ENCODE data around the gene PDE1A. TPM values are rescaled to one million over a fixed set of nuclear protein-coding genes. Genes with fewer than 3 reads are reported as not detected.

PDE1A gene
- total RNA-seq, 3 donors from 2014 or later = 4.3 to 7.9 (median 5.6) TPM

GRCh38 chr2:182186132-182186735 is 240.6 kb downstream of the PDE1A start:
- no peak overlapping the region for H3K27ac ChIP-seq
- no peaks in the 10 kb centered on the region for H3K27me3 ChIP-seq
- no peak overlapping the region for H3K4me3 ChIP-seq
- H3K36me3 ChIP-seq = no peaks in the 10 kb centered on the region
- peaks cover 0 to 17% of the 10 kb centered on the region in 2 donors for H3K9me3 ChIP-seq
- intact Hi-C loops (cut with DNase I; ENCODE audit: low total_unique reads) = loop anchor here (5.0 kb wide), 1 partner anchor 421 kb away; no protein-coding TSS in a partner anchor
- no peak for DNase-seq (ENCODE audit: low spot score in 2 of 2)
- TF ChIP-seq POLR2A (IDR thresholded peaks at IDR 0.05) (no peak), POLR2AphosphoS5 (IDR thresholded peaks at IDR 0.05) (no peak)
- TF ChIP-seq, protein P1, sequence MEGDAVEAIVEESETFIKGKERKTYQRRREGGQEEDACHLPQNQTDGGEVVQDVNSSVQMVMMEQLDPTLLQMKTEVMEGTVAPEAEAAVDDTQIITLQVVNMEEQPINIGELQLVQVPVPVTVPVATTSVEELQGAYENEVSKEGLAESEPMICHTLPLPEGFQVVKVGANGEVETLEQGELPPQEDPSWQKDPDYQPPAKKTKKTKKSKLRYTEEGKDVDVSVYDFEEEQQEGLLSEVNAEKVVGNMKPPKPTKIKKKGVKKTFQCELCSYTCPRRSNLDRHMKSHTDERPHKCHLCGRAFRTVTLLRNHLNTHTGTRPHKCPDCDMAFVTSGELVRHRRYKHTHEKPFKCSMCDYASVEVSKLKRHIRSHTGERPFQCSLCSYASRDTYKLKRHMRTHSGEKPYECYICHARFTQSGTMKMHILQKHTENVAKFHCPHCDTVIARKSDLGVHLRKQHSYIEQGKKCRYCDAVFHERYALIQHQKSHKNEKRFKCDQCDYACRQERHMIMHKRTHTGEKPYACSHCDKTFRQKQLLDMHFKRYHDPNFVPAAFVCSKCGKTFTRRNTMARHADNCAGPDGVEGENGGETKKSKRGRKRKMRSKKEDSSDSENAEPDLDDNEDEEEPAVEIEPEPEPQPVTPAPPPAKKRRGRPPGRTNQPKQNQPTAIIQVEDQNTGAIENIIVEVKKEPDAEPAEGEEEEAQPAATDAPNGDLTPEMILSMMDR (IDR thresholded peaks at IDR 0.05) = peak; percentile 70 to 88 (median 85)
- H3K4me1 ChIP-seq = no peaks in the 10 kb centered on the region

- no peaks in the 10 kb centered on the region for H3K36me3 ChIP-seq
- DNase-seq (ENCODE audit: low spot score in 2 of 2) = no peak
- TF ChIP-seq, protein P1 (IDR thresholded peaks at IDR 0.05) = no peak
- no peak for TF ChIP-seq POLR2AphosphoS5 (IDR thresholded peaks at IDR 0.05)
- no peak for TF ChIP-seq POLR2A (IDR thresholded peaks at IDR 0.05)
- no peaks in the 10 kb centered on the region for H3K4me1 ChIP-seq
- no peaks in the 10 kb centered on the region for H3K27me3 ChIP-seq
- intact Hi-C loops (cut with DNase I; ENCODE audit: low total_unique reads) = no loop called here
- no peak overlapping the region for H3K4me3 ChIP-seq
- H3K27ac ChIP-seq = no peak overlapping the region
- H3K9me3 ChIP-seq = peaks cover 0 to 17% of the 10 kb centered on the region in 2 donors
Observed at GRCh38 chr2:182182436-182182835, 244.4 kb downstream of the PDE1A start.

GRCh38 chr2:182181381-182181780 is 245.5 kb downstream of the PDE1A start:
- no peaks in the 10 kb centered on the region for H3K4me1 ChIP-seq
- intact Hi-C loops (cut with DNase I; ENCODE audit: low total_unique reads) = no loop called here
- no peak overlapping the region for H3K4me3 ChIP-seq
- no peaks in the 10 kb centered on the region for H3K27me3 ChIP-seq
- H3K36me3 ChIP-seq = no peaks in the 10 kb centered on the region
- no peak for DNase-seq (ENCODE audit: low spot score in 2 of 2)
- no peak overlapping the region for H3K27ac ChIP-seq
- TF ChIP-seq POLR2AphosphoS5 (IDR thresholded peaks at IDR 0.05) (no peak), POLR2A (IDR thresholded peaks at IDR 0.05) (no peak)
- TF ChIP-seq, protein P1 (IDR thresholded peaks at IDR 0.05) = no peak
- peaks cover 0 to 17% of the 10 kb centered on the region in 2 donors for H3K9me3 ChIP-seq

DNA sequence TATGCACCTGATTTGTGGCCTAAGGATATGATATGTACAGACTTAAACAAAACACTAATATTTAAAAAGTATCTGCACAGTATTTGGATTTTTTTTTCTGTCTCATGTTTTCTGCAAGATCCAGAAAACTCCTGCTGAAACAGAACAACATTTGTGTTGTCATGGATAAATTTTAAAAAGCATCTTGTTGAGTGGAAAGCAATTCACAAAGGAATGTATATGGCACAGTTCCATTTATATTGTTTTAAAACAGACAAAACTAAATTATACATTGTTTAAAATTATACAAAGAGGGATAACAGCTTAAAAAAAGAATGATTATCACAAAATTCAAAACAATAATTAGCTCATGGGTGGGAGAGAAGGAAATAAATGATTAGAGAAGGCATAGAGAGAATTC is 247.7 kb downstream of the PDE1A start:
- no peak for DNase-seq (ENCODE audit: low spot score in 2 of 2)
- TF ChIP-seq POLR2A (IDR thresholded peaks at IDR 0.05) (no peak), POLR2AphosphoS5 (IDR thresholded peaks at IDR 0.05) (no peak)
- TF ChIP-seq, protein P1 (IDR thresholded peaks at IDR 0.05) = no peak
- Histone ChIP-seq H3K9me3 (peaks cover 0 to 15% of the 10 kb centered on the region in 2 donors), H3K27me3 (no peaks in the 10 kb centered on the region), H3K4me1 (no peaks in the 10 kb centered on the region), H3K4me3 (no peak overlapping the region), H3K27ac (no peak overlapping the region), H3K36me3 (no peaks in the 10 kb centered on the region)
- intact Hi-C loops (cut with DNase I; ENCODE audit: low total_unique reads) = no loop called here

DNA sequence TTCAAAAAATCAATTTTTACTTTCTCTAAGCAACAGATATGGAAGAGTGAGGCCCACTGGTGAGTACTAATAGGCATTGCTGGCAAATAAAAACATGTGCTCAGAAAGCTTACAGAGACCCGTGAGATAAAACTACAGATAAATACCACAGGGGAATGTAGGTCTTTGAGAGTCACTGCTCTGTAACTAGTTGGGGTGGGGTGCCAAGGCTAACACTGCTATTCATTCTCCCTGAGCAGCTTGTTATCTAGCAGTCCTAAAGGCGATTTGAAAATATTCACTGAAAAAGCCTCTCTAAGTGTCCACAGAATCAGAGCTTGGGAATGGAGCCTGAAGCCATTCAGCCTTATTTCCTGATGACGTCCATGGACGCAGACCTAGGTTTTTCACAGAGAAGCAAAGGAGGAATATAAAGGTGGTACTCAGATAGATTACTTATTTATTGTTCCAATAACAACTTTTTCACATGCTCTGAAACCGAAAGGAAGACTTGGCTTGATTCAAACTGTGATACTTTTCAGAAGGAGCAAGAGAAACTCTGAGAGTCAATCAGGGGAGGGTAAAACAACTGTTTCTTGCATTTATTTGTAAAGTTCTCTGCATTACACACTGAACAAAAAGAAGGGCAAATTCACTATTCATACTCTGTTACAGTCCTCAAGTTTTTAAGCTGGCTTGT is 252.8 kb downstream of the PDE1A start:
- intact Hi-C loops (cut with DNase I; ENCODE audit: low total_unique reads) = no loop called here
- Histone ChIP-seq H3K36me3 (no peaks in the 10 kb centered on the region), H3K27me3 (no peaks in the 10 kb centered on the region), H3K4me1 (no peaks in the 10 kb centered on the region), H3K4me3 (no peak overlapping the region), H3K27ac (no peak overlapping the region), H3K9me3 (no peaks in the 10 kb centered on the region)
- TF ChIP-seq, protein P1 (IDR thresholded peaks at IDR 0.05) = no peak
- no peak for TF ChIP-seq POLR2AphosphoS5 (IDR thresholded peaks at IDR 0.05)
- TF ChIP-seq POLR2A (IDR thresholded peaks at IDR 0.05) = no peak
- no peak for DNase-seq (ENCODE audit: low spot score in 2 of 2)

All from breast epithelium (tissue), 4 donors.